GM10266 (cell line): ENCODE measurements around the gene CALHM2.
A peak's percentile ranks its signal among the peaks of the same experiment; 100 is the strongest.
"Not testable (repeated sequence)": the region's sequence is repeated elsewhere in the genome, so short reads cannot be mapped to it uniquely, and the experiment has no call there.

ENCODE experiments used
- DNase-seq: peaks from one replicate; pipeline ENCODE4 v3.0.0; 2012; ENCODE audit errors: extremely low spot score
- TF ChIP-seq, protein P1 (sequence below): IDR thresholded peaks from 2 replicates; pipeline ENCODE4 v1.5.1; 2012; ENCODE audit warnings: mild to moderate bottlenecking, low read depth; ENCODE audit not compliant: control insufficient read depth, insufficient read depth; ENCODE audit errors: missing control alignments

CALHM2 gene

DNA sequence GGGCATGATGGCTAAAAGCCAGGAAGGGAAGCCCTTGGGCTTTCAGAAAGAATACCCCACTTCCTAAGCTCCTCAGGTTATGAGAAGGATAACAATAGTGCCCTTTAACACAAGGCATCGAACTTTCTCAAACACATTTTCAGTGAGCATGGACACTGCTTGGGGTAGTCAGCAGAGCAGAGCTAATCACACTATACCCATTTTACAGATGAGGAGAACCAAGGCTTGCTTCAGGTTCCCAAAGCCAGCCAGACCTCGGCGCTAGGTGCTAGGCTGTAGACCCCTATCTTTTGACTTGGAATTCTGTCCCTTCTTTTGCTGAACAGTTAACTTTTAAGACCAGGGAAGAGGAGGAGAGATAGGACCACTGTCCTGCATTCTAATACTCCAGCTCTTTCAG, 43.2 kb upstream of the CALHM2 start:
- TF ChIP-seq, protein P1, sequence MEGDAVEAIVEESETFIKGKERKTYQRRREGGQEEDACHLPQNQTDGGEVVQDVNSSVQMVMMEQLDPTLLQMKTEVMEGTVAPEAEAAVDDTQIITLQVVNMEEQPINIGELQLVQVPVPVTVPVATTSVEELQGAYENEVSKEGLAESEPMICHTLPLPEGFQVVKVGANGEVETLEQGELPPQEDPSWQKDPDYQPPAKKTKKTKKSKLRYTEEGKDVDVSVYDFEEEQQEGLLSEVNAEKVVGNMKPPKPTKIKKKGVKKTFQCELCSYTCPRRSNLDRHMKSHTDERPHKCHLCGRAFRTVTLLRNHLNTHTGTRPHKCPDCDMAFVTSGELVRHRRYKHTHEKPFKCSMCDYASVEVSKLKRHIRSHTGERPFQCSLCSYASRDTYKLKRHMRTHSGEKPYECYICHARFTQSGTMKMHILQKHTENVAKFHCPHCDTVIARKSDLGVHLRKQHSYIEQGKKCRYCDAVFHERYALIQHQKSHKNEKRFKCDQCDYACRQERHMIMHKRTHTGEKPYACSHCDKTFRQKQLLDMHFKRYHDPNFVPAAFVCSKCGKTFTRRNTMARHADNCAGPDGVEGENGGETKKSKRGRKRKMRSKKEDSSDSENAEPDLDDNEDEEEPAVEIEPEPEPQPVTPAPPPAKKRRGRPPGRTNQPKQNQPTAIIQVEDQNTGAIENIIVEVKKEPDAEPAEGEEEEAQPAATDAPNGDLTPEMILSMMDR = no peak

DNA sequence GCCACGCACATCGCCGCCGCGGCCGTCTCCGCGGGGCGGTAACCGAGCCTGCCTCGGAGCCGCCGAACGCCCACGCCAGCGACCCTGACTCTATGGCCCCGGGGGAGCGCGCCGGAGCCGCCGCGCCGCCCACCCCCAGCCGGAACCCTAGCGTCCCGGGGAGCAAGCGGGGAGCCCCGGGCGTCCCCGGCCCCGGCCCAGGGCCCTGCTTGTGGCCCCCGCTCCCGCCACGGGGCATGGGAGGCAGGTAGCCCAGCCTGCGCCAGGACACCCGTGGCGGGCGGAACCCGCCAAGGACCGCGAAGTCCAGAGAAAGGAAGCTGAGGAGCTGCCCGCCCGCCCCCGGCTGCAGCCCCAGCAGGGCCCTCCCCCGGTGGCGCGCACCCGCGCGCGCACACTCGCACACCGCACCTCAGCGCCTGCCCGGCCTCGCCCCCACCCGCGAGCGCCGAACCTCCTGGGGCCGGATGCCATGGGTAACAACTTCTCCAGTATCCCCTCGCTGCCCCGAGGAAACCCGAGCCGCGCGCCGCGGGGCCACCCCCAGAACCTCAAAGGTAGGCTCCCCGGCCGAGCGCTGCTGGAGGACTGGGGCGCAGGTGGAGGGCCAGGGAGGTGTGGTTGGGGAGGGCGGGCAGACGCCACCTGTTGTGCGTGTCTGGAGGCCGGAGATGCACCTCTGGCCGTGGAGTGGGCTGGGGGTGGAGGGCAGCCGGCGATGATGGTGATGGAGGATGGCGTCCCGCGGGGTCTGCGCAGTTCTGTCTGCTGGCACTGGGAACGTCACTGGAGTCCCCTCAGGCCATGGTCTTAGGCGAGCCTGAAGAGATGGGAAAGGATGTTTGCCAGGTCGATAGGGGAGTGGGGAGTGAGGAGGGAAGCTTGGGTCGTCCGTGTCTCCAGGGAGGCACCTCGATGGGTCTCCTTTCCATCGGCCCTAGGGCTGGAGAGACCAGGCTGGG, 42.0 kb upstream of the CALHM2 start:
- DNase-seq = peak; percentile 58
- TF ChIP-seq, protein P1 = no peak

More for the DNA sequence above, 43.2 kb upstream of the CALHM2 start:
- no peak for DNase-seq

DNA sequence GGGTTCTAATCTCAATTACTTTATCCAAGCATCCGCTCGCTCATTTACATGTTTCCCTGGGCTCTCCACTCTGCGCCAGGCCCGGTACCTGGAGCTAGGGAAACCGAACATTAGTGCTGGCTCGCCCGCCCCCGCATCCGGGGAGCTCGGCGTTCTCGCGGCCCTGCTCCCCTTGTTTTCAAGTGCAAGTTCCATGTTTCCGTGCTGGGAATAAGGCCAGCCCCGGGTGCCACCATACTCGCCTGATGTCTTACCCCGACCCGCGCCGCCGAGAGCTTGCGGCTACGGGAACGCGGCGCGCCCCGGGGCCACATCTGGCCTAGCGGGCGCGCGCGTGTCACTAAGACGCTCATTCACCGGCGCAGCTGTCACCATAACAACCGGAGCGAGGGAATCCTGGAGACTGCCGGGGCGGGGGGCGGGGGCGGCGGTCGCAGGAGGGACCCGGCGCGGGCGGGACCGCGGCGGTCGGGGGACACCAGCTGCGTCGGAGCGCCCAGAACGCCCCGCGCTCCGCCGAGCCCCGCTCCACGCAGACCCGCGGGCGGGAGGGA, 41.3 kb upstream of the CALHM2 start, which contains the start of gene NEURL1:
NEURL1 (plus strand) TSS at position 344 of the 554 bp plus-strand sequence. CDS start 683 bp downstream, outside the sequence.
- TF ChIP-seq, protein P1 = no peak
- no peak for DNase-seq

DNA sequence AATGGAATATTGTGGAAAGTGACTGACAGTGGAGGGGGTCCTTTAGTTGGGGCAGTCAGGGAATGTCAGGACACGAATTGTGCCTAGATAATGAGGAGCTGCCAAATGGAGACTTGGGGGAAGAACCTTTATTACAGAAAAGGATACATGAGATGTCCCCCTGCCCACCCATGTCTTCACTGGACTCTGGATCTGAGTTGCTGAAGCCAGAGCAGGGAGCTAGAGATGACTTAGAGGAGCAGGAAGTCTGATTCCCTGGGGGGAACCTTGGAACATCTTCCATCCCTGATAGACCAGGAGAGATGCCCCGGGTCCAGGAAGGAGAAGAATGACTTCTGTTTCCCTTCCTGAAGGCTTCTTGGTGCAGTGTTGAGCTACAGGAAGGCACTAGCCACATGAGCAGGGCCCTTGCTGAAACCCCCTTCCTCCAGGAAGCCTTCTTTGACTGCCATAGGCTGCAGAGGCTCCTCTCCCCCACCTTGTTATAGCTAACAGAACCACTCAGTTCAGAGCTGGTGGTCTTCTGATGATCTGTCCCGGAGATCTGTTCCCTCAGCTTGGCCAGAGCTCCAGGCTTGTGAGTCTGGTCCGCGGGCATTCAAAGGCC, 40.6 kb upstream of the CALHM2 start:
- no peak for DNase-seq
- TF ChIP-seq, protein P1 = no peak

DNA sequence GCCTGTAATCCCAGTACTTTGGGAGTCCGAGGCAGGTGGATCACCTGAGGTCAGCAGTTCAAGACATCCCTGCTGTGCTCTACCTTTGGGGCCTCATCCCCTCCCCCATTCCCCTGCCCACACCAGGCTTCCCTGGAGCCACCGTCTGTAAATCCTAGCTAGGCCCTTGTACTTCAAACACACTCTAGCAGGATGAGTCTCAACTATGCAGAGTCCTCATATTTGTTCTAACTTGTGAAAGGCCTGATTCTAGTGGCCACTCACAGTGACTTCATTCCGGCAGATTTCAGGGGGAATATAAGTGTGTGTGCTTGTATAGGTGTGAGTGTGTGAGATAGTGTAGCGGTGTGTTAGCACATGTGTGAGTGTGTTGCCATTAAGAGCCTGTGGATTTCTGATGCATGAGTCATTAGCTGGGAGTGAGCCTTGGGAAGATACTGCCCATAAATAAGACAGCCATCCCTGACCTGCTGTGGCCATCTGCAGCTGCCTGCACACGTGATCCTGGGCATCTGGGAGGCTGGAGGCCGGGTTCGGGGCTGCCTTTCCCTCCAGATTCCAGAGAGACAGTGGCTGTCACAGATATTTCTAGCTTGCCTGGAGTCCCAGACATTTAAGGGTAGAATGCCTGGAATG, 39.7 kb upstream of the CALHM2 start:
- no peak for DNase-seq

DNA sequence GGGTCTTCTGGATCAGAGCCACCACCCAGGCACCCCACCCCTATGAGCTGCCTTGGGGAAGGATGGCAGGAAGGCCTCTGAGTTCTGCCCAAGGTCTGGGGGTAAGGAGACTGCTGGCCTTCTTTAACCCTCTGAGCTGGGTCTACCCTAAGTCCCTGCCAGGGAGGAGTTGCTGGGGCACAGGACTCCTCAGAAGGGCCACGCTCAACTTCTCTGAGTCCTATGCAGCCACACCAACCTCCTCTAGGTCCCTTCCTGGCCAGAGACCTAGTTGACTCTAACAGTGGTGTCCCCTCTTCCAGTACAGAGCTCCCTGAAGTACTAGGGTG, 38.8 kb upstream of the CALHM2 start:
- TF ChIP-seq, protein P1 = no peak

More for the DNA sequence above, 39.7 kb upstream of the CALHM2 start:
- TF ChIP-seq, protein P1 = no peak

DNA sequence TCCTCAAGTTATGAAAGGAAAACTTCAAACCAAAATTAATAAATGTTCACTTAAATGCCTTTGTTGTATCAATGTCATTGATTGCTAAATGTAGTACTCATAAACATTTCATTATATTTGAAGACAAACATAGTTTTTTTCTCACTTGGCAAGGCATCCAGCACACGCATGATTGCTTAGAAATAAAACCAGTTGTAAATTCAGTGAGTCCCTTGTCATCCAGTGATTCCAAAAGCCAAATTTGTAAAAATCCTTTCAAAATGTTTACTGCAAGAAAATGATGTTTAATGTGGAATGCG, 35.2 kb upstream of the CALHM2 start:
- no peak for DNase-seq
- TF ChIP-seq, protein P1 = no peak

More for the DNA sequence above, 38.8 kb upstream of the CALHM2 start:
- no peak for DNase-seq

DNA sequence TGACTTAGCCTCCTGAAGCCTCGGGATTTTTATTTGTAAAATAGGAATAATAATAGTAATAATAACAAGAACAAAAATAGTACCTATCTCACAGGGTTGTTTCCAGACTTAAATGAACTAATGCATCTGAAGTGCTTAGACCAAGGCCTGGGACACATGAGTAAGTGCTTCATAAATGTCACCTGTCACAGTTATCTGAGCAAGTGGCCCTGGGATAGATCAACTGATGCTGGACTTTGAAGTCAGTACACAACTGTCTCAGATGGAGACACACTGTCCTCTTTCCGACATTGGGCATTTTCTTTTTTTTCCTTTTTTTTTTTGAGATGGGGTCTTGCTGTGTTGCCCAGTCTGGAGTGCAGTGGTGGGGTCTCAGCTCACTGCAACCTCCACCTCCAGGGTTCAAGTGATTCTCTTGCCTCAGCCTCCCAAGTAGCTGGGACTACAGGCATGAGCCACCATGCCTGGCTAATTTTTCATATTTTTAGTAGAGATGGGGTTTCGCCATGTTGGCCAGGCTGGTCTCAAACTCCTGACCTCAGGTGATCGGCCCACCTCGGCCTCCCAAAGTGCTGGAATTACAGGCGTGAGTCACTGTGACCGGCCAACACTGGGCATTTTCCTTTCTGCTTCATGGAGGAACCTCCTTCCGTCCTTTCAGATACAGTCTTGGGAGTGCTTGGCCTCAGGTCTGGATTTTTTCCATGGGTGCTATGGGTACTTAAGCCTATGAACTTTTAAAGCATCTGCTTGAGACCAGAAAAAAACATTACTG, 34.7 kb upstream of the CALHM2 start:
- not testable (repeated sequence) for DNase-seq
